Astrocyte of the spinal cord (primary cell): ENCODE data around the gene MAFB.

Experiments
- DNase-seq: peaks from one replicate; pipeline ENCODE4 v3.0.0; 2011; ENCODE audit warnings: low read depth, low spot score
- H3K4me3 ChIP-seq: 2 replicates; pipeline ENCODE4 v1.5.1; 2011; ENCODE audit warnings: low read depth, mild to moderate bottlenecking, low read length, moderate library complexity
- in situ Hi-C: cut with HindIII; loops from 2 replicates; pipeline ENCODE4 v1.10.0; 2017; ENCODE audit warnings: low sequenced_read_pairs
- TF ChIP-seq, protein P1 (sequence below): IDR thresholded peaks from 2 replicates; pipeline ENCODE4 v1.5.1; 2012; ENCODE audit warnings: low read depth, mild to moderate bottlenecking, low read length, inconsistent platforms

The MAFB gene

DNA sequence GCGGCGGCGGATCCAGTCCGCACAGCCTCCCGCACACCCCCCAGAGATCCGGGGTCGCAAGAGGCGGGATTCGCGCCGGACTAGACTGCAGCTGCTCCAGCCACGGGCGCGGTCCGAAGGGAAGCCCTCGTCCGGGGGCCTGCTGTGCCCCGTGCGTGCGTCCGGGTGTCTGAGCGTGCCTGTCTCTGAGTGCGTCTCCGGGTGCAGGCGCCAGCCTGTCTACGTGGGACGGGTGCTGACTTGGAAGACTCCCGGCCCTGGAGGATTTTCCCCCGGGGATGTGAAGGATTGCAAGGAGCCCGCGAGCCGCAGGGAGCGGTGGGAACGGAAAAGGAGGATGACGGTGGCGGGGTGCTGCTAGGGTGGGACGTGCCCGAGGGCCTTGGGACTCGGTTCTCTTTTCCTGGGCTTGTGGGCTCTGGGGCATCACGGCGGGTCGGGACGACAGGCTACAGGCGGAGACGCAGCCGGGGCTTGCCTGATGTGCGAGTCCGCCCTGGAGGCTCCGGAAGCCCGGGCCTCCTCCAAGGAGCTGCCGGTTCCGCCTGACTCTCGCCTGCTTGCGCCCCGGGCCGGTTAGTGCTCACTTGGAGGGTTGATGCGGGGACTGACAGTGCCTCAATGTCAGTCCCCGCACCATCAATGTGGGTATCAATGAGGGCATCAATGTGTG lies 5.7 kb downstream of the MAFB start:
- peak; percentile 43 for DNase-seq
- H3K4me3 ChIP-seq: peak overlapping the region; percentile 21
- in situ Hi-C loops: no loop called here
- TF ChIP-seq, protein P1, sequence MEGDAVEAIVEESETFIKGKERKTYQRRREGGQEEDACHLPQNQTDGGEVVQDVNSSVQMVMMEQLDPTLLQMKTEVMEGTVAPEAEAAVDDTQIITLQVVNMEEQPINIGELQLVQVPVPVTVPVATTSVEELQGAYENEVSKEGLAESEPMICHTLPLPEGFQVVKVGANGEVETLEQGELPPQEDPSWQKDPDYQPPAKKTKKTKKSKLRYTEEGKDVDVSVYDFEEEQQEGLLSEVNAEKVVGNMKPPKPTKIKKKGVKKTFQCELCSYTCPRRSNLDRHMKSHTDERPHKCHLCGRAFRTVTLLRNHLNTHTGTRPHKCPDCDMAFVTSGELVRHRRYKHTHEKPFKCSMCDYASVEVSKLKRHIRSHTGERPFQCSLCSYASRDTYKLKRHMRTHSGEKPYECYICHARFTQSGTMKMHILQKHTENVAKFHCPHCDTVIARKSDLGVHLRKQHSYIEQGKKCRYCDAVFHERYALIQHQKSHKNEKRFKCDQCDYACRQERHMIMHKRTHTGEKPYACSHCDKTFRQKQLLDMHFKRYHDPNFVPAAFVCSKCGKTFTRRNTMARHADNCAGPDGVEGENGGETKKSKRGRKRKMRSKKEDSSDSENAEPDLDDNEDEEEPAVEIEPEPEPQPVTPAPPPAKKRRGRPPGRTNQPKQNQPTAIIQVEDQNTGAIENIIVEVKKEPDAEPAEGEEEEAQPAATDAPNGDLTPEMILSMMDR: no peak

DNA sequence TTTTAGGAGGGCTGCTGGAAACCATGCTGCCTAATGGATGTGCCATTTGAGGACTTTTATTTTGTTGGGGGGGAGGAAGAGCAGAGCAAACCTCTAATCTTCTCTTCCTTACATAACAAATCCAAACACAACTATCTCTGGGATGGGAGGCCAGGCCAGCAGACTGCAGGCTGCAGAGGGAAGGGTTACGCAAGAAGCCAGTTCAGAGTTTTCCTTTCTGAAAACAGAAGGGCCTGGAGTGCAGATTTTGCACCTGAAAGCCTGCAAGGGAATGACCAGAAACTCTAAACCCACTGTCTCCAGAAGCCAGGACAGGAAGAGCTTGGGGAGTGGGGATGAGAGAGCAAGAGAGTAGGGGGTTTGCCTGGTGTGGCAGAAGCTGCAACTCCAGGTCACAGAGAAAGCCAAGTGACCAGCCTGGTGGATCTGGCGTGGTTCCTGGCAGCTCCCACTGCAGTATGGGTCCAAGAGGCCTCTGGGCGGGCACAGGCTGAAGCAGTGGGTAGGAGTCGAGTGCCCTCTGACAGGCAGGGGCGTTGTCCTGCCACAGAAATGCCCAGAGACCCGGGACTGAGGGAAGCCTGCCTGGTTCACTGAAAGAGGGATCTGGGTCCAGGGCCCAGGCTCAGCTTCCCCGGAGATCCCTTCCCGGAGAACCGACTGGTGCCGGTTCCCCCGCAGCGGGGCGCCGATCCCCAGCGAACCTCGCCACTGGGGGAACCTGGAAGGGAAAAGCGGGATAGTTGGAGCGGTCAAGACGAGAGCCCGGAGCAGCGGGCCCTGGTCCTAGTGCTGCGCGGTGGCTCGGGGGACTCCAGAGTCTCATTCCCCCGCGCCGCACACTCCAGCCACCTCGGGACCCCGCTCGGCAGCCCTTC lies 6.7 kb downstream of the MAFB start:
- no peak overlapping the region for H3K4me3 ChIP-seq
- in situ Hi-C loops: no loop called here
- TF ChIP-seq, protein P1: no peak
- no peak for DNase-seq

DNA sequence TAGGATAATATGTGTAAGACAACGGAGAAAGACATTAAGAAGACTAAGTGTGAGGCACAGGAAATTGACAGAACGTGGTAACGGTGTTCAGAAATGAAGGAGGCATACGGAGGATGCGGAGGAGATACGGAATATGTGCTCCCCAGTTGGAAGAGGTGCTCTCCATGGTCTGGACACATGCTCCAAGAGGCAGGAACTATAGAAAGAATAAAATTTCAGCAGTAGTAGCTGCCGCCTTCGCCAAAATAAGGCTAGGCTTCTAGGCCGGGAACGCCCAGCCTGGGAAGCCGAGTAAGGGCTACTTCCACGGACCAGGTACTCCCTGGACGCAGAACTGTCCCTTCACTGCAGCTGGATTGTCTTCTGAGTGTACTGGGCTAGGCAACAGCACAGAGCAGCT lies 7.4 kb downstream of the MAFB start:
- no peak overlapping the region for H3K4me3 ChIP-seq
- no peak for DNase-seq
- TF ChIP-seq, protein P1: no peak
- in situ Hi-C loops: no loop called here

DNA sequence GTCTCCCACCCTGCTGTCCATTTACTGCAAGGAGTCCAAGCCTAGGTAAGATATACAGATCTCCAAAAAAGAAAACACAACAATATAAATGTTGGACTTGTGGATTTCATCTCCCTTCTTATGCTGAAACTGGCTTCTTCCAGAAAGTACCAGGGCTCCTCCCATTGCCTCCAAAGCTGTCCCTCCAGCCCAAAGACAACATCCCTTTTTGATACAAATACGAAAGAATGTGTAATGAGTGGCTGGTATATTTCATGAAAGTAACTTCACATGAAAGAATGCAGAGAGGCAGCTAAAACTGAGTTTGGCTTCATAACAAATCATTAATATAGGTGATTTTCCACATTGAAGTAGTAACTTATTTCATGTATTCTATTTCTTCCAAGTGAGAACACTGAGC lies 7.9 kb downstream of the MAFB start:
- no peak overlapping the region for H3K4me3 ChIP-seq
- in situ Hi-C loops: no loop called here
- TF ChIP-seq, protein P1: no peak
- DNase-seq: no peak

DNA sequence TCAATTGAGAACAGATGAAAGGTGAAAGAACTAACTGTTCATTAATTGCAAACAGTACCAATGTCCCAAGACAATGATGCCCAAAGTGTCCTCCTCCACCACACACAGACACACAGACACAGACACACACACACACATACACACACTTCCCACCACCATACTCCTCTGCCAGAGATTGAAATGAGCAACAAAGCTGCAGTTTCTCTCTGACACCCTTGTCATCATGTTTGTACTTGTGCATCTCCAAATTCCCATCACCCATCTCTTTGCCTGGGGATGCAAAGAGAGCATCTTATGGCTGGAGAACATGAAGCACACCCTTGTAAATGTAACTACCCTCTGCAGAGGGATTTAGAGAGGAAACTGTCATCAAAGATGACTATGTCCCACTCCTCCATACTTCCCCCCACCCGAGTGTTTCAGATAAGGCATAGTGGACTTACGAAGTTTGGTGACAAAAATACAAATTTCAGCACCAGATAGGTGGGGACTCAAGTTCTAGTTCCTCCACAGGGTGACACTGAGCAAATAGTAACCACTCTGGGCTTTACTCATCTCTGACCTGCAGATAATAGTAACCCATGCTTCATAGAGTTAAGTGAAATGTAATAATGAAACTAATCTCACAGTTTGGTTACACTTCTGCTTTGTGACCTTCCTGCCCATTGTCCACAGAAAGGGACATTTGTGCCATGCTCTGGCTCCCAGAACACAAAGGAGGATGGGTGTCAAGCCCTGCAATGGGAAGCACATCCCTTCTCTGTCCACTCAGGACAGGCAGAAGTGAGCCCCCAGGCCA lies 8.7 kb downstream of the MAFB start:
- TF ChIP-seq, protein P1: no peak
- in situ Hi-C loops: no loop called here
- no peak for DNase-seq
- H3K4me3 ChIP-seq: no peak overlapping the region

DNA sequence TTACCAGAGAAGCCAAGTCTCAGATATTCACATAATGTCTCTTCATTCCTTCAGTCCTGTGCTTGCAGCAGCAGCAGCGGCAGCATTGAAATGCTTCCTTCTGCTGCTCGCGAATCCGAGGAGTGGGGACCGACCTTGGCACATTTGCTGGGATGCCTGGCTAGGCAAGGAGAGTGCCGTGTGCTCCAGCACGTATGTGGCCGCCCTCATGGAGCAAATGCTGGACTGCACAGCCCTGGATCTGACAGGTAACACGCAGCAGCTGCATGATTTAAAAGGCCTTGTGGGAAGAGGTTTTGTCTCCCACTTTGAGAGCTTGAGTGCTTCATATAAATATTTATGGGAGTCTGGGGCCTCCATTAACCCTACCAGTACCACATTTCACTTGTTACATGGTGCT lies 9.9 kb downstream of the MAFB start:
- DNase-seq: no peak
- TF ChIP-seq, protein P1: no peak
- in situ Hi-C loops: no loop called here
- H3K4me3 ChIP-seq: no peak overlapping the region
